Measurements from ENCODE around the gene CDH4. TPM values are rescaled to one million over a fixed set of nuclear protein-coding genes. Genes with fewer than 3 reads are reported as not detected.

The CDH4 gene
- total RNA-seq, 2 donors from 2014 or later: 0.07 to 0.94 TPM

DNA sequence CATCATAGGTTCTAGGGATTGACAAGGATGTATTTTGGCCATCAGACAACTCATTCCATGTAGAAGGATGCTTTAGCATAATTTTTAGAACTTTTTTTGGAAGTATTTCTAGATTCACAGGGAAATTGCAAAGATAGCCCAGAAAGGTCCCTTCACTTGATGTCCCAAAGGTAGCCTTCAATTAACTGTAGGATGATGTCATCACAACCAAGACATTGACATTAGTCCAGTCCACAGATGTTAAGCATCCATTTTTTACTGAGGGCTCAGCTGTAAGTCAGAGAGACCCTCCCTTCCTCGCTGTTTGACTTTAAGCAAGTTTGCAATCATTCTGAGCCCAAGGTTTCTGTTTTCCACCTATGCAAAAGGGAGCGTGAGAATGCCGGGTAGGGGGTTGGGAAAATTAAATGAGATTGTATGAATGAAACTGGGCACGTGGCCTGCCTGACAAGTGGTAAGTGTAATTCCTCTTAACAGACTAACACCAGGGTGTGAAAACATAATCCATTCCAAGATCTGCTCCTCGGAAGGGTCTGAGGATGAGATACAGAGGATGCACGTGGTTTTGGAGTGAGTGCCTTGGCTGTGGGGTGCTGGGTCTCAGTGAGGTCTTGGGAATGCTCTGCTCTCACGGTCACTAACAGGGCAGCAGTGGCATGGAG lies 126.8 kb downstream of the CDH4 start:
- TF ChIP-seq, protein P1, sequence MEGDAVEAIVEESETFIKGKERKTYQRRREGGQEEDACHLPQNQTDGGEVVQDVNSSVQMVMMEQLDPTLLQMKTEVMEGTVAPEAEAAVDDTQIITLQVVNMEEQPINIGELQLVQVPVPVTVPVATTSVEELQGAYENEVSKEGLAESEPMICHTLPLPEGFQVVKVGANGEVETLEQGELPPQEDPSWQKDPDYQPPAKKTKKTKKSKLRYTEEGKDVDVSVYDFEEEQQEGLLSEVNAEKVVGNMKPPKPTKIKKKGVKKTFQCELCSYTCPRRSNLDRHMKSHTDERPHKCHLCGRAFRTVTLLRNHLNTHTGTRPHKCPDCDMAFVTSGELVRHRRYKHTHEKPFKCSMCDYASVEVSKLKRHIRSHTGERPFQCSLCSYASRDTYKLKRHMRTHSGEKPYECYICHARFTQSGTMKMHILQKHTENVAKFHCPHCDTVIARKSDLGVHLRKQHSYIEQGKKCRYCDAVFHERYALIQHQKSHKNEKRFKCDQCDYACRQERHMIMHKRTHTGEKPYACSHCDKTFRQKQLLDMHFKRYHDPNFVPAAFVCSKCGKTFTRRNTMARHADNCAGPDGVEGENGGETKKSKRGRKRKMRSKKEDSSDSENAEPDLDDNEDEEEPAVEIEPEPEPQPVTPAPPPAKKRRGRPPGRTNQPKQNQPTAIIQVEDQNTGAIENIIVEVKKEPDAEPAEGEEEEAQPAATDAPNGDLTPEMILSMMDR (IDR thresholded peaks at IDR 0.05): no peak
- DNase-seq (ENCODE audit: low spot score): no peak
- no peaks in the 10 kb centered on the region for H3K36me3 ChIP-seq
- H3K4me1 ChIP-seq: no peaks in the 10 kb centered on the region
- no peaks in the 10 kb centered on the region for H3K27me3 ChIP-seq
- peaks cover 0 to 13% of the 10 kb centered on the region in 2 donors for H3K9me3 ChIP-seq
- no peak overlapping the region for H3K27ac ChIP-seq
- no peak overlapping the region for H3K4me3 ChIP-seq

DNA sequence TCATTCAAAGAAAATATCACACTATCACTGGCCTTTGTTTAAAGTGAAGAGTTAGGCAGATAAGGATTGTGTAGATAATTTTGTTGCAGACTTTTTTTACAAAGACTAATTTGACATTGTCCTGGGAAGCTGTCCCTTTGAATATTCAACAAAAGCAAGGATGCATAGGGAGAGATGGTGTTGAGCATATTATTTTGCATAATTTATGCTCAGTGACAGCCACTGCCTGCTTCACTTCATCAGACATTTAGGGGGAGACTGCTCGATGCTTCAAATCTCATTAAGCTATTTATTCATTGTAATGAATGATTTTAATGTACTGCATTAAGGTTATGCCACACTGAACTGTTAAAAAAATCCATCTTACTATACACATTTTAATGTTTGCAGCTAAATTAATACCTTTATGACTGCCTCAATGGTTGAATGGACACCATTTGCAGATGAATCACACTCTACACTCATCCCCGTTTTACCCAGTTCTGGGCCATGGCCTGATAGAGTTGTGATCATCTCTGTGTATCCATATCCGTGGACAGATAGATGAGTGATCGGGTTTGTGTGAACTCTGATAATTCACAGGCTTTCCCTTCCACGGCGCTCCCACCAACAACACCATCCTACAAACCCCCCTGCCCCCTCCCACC lies 128.0 kb downstream of the CDH4 start:
- no peak for DNase-seq (ENCODE audit: low spot score)
- no peak overlapping the region for H3K27ac ChIP-seq
- no peaks in the 10 kb centered on the region for H3K4me1 ChIP-seq
- TF ChIP-seq, protein P1 (IDR thresholded peaks at IDR 0.05): no peak
- H3K36me3 ChIP-seq: no peaks in the 10 kb centered on the region
- peaks cover 0 to 18% of the 10 kb centered on the region in 2 donors for H3K9me3 ChIP-seq
- no peak overlapping the region for H3K4me3 ChIP-seq
- H3K27me3 ChIP-seq: no peaks in the 10 kb centered on the region

DNA sequence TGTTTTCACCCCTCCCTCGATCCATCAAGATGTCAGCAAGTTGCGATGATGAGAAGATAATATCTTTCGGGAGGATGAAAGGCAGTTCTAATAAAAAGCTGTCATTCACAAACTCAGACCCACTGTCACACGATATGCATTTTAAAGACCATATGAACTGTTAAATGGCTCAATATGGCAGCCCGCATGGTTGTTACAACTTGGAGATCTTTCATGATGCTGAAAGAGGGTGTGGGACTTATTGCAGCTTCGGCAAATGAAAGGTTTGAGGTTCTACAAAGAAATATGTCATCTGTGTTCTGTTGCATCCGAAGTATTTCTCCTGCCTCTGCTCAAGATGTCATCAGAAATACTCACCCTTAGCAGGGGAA lies 128.5 kb downstream of the CDH4 start:
- Histone ChIP-seq H3K27me3 (no peaks in the 10 kb centered on the region), H3K4me1 (no peaks in the 10 kb centered on the region), H3K4me3 (no peak overlapping the region), H3K36me3 (no peaks in the 10 kb centered on the region), H3K9me3 (peaks cover 0 to 18% of the 10 kb centered on the region in 2 donors), H3K27ac (no peak overlapping the region)
- TF ChIP-seq, protein P1 (IDR thresholded peaks at IDR 0.05): no peak
- no peak for DNase-seq (ENCODE audit: low spot score)

DNA sequence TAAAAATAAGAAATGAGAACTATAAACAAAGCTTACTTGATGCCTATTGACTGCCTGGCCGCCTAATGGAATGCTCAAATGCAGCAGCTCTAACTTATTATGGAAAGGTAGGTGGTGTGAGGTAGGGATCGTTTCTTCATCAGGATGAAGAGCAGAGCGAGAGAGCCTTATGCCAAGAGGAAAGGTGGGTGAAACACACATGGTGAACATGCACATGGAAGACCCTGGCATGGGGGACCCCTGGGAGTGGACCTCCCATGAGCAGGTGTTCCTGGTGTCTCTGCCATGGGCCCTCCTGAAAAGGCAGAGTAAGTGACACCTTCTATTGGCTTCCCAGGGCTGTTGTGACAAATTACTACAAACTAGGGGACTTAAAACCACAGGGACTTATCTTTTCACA lies 130.1 kb downstream of the CDH4 start:
- H3K4me1 ChIP-seq: no peaks in the 10 kb centered on the region
- no peak for DNase-seq (ENCODE audit: low spot score)
- H3K27me3 ChIP-seq: no peaks in the 10 kb centered on the region
- H3K4me3 ChIP-seq: no peak overlapping the region
- H3K36me3 ChIP-seq: no peaks in the 10 kb centered on the region
- TF ChIP-seq, protein P1 (IDR thresholded peaks at IDR 0.05): no peak
- H3K9me3 ChIP-seq: peaks cover 0 to 18% of the 10 kb centered on the region in 2 donors
- H3K27ac ChIP-seq: no peak overlapping the region

DNA sequence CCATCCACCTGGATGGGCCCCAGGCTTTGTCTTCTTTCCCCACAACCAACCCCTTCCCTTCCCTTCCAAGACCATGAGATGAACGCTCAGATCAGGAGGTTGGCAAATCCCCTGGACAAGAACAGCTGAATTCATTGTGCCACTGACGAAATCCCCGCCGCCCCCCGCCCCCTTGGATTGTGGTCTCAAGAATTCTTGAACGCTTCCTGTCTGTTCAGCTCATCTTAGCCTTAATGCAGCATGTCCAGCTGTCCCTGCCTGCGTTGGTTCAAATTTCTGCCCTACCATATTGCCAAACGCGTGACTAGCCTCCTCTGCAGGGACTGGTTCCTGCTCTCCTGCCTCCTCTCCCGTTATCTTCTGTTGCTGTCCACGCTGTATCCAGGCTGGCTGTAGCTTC lies 133.2 kb downstream of the CDH4 start:
- Histone ChIP-seq H3K27me3 (no peaks in the 10 kb centered on the region), H3K9me3 (peaks cover 0 to 18% of the 10 kb centered on the region in 2 donors), H3K27ac (no peak overlapping the region), H3K4me1 (no peaks in the 10 kb centered on the region), H3K4me3 (no peak overlapping the region), H3K36me3 (no peaks in the 10 kb centered on the region)
- DNase-seq (ENCODE audit: low spot score): no peak
- TF ChIP-seq, protein P1 (IDR thresholded peaks at IDR 0.05): no peak
